ENCODE results near the gene CACNG7.

- TF ChIP-seq CTCF (conservative IDR thresholded peaks at IDR 0.05 in 1 of 2, IDR thresholded peaks at IDR 0.05 in 1 of 2; ENCODE audit: extremely low read depth in 1 of 2, insufficient read depth in 1 of 2, low read depth in 1 of 2, low read length in 2 of 2) (no peak), EZH2 (IDR thresholded peaks at IDR 0.05; ENCODE audit: borderline replicate concordance, low read length) (no peak)
Observed at GRCh38 chr19:53944933-53945332, 35.9 kb downstream of the CACNG7 start.

All from mammary epithelial cell (primary cell).